T1000 (cell line): ENCODE data around the gene GMDS.
"Not testable (repeated sequence)": the region's sequence is repeated elsewhere in the genome, so short reads cannot be mapped to it uniquely, and the experiment has no call there.

Source experiments
- DNase-seq: peaks from one replicate; lab custom pipeline; 2025; ENCODE audit warnings: mixed read lengths; lab: John Stamatoyannopoulos, UW

Gene GMDS

GRCh38 chr6:1679688-1680068 is 565.7 kb downstream of the GMDS start:
- no peak for DNase-seq

- no peak for DNase-seq
Observed at GRCh38 chr6:1679031-1679687, 566.2 kb downstream of the GMDS start.

- no peak for DNase-seq
Observed at GRCh38 chr6:1678201-1678600, 567.2 kb downstream of the GMDS start.

GRCh38 chr6:1672379-1672778 is 573.0 kb downstream of the GMDS start:
- no peak for DNase-seq

GRCh38 chr6:1670711-1671462 is 574.5 kb downstream of the GMDS start:
- DNase-seq: no peak

- no peak for DNase-seq
Observed at GRCh38 chr6:1669996-1670395, 575.4 kb downstream of the GMDS start.

- DNase-seq: not testable (repeated sequence)
Observed at GRCh38 chr6:1668456-1668855, 576.9 kb downstream of the GMDS start.

- no peak for DNase-seq
Observed at GRCh38 chr6:1667805-1668175, 577.6 kb downstream of the GMDS start.

GRCh38 chr6:1667012-1667804 is 578.2 kb downstream of the GMDS start:
- no peak for DNase-seq

- DNase-seq: no peak
Observed at GRCh38 chr6:1665214-1665613, 580.2 kb downstream of the GMDS start.

GRCh38 chr6:1664329-1664728 is 581.1 kb downstream of the GMDS start:
- no peak for DNase-seq

GRCh38 chr6:1663511-1663910 is 581.9 kb downstream of the GMDS start:
- DNase-seq: no peak

- DNase-seq: no peak
Observed at GRCh38 chr6:1662534-1662933, 582.9 kb downstream of the GMDS start.

- DNase-seq: no peak
Observed at GRCh38 chr6:1659816-1660215, 585.6 kb downstream of the GMDS start.

GRCh38 chr6:1658212-1659005 is 587.0 kb downstream of the GMDS start:
- no peak for DNase-seq

- no peak for DNase-seq
Observed at GRCh38 chr6:1657771-1658165, 587.6 kb downstream of the GMDS start.

- DNase-seq: no peak
Observed at GRCh38 chr6:1657116-1657770, 588.2 kb downstream of the GMDS start.

GRCh38 chr6:1654054-1654453 is 591.4 kb downstream of the GMDS start:
- DNase-seq: no peak

GRCh38 chr6:1652842-1653241 is 592.6 kb downstream of the GMDS start:
- no peak for DNase-seq

GRCh38 chr6:1651362-1651761 is 594.0 kb downstream of the GMDS start:
- no peak for DNase-seq

GRCh38 chr6:1645466-1646185 is 599.8 kb downstream of the GMDS start:
- DNase-seq: no peak
